K562 (cell line): ENCODE measurements around the gene SPTBN4. TPM values are rescaled to one million over a fixed set of nuclear protein-coding genes. Genes with fewer than 3 reads are reported as not detected.

Source experiments
- ATF2 ChIP-seq: sonication (generic); formaldehyde crosslinking; IDR thresholded peaks from 2 replicates; pipeline ENCODE4 v1.8.1; 2022; ENCODE audit warnings: missing genetic modification reagents
- ATF6 ChIP-seq: sonication (generic); formaldehyde crosslinking; IDR thresholded peaks from 2 replicates; pipeline ENCODE4 v1.4.0; 2020; ENCODE audit warnings: mild to moderate bottlenecking, missing genetic modification reagents
- CAMTA2 ChIP-seq: fragments of 250-450 bp; sonication (Bioruptor Pico); conservative IDR thresholded peaks from 2 replicates; pipeline ENCODE4 v1.5.1; 2022
- CEBPB ChIP-seq: fragments of 450-650 bp; IDR thresholded peaks from 2 replicates; pipeline ENCODE4 v1.6.1; 2016; ENCODE audit warnings: missing genetic modification characterization, missing compliant biosample characterization
- CREB3 ChIP-seq: fragments of 450-650 bp; conservative IDR thresholded peaks from 2 replicates; pipeline ENCODE4 v1.6.1; 2016; ENCODE audit warnings: missing genetic modification characterization, low read depth, mild to moderate bottlenecking, missing compliant biosample characterization, moderate library complexity
- ETS2 ChIP-seq: IDR thresholded peaks from 2 replicates; pipeline ENCODE4 v1.6.1; 2016; ENCODE audit warnings: borderline replicate concordance, missing genetic modification characterization, mild to moderate bottlenecking, moderate library complexity, missing compliant biosample characterization; ENCODE audit not compliant: poor library complexity, severe bottlenecking
- FUS ChIP-seq: fragments of 200-400 bp; formaldehyde crosslinking; optimal IDR thresholded peaks from 2 replicates; pipeline ENCODE3; 2017; ENCODE audit warnings: low read depth, low read length
- GATA2 ChIP-seq: sonication (generic); formaldehyde crosslinking; IDR thresholded peaks from 2 replicates; pipeline ENCODE4 v1.4.0; 2020; ENCODE audit warnings: mild to moderate bottlenecking, missing genetic modification reagents
- GATAD2B ChIP-seq: fragments of 450-650 bp; IDR thresholded peaks from 2 replicates; pipeline ENCODE4 v1.6.1; 2017; ENCODE audit warnings: mild to moderate bottlenecking, borderline replicate concordance
- HDAC2 ChIP-seq: fragments of 450-650 bp; IDR thresholded peaks from 2 replicates; pipeline ENCODE4 v1.6.1; 2016; ENCODE audit warnings: mild to moderate bottlenecking
- HDAC6 ChIP-seq: IDR thresholded peaks from 2 replicates; pipeline ENCODE4 v1.6.1; 2012; ENCODE audit warnings: low read depth, mild to moderate bottlenecking, control low read depth, inconsistent platforms, low read length, moderate library complexity
- KDM2B ChIP-seq: fragments of 250-450 bp; sonication (Bioruptor Pico); IDR thresholded peaks from 2 replicates; pipeline ENCODE4 v1.8.0; 2021; ENCODE audit warnings: mild to moderate bottlenecking, moderate library complexity
- MCM2 ChIP-seq: fragments of 450-650 bp; IDR thresholded peaks from 2 replicates; pipeline ENCODE4 v1.6.1; 2017; ENCODE audit warnings: low read depth, mild to moderate bottlenecking
- MCM3 ChIP-seq: fragments of 450-650 bp; IDR thresholded peaks from 2 replicates; pipeline ENCODE4 v1.6.1; 2016
- MCM7 ChIP-seq, 2 experiments: fragments of 450-650 bp; IDR thresholded peaks; 2 replicates each; pipeline ENCODE4 v1.6.1; 2016 to 2018
- MYC ChIP-seq, 2 experiments: fragments of 250-450 bp in 1 of 2; sonication (Bioruptor Pico) in 1 of 2; IDR thresholded peaks; 2 replicates each; pipeline versions ENCODE4 v1.5.1 to v1.6.1; 2012 to 2021; ENCODE audit warnings: low read depth in 2 of 2, borderline replicate concordance in 1 of 2, improper control_type of control experiment in 1 of 2, low read length in 1 of 2, mild to moderate bottlenecking in 1 of 2, moderate library complexity in 1 of 2
- RBM34 ChIP-seq: fragments of 200-400 bp; formaldehyde crosslinking; IDR thresholded peaks from 2 replicates; pipeline ENCODE4 v1.6.1; 2018; ENCODE audit warnings: low read length, borderline replicate concordance; ENCODE audit not compliant: insufficient read depth
- RFX7 ChIP-seq: fragments of 250-450 bp; sonication (Bioruptor Pico); IDR thresholded peaks from 2 replicates; pipeline ENCODE4 v1.5.1; 2021; ENCODE audit warnings: mild to moderate bottlenecking
- SIN3B ChIP-seq: fragments of 450-650 bp; IDR thresholded peaks from 2 replicates; pipeline ENCODE4 v1.6.1; 2017; ENCODE audit warnings: low read depth, mild to moderate bottlenecking, moderate library complexity
- SNRNP70 ChIP-seq: fragments of 200-400 bp; formaldehyde crosslinking; optimal IDR thresholded peaks from 2 replicates; pipeline ENCODE3; 2017; ENCODE audit warnings: low read depth, low read length
- STAG1 ChIP-seq: sonication (generic); formaldehyde crosslinking; IDR thresholded peaks from 2 replicates; pipeline ENCODE4 v1.5.0; 2020; ENCODE audit warnings: missing genetic modification reagents, borderline replicate concordance
- ZBTB5 ChIP-seq: fragments of 450-650 bp; IDR thresholded peaks from 2 replicates; pipeline ENCODE4 v1.6.1; 2017; ENCODE audit warnings: antibody characterized with exemption
- ZNF175 ChIP-seq: fragments of 200-800 bp; sonication (Bioruptor generic); IDR thresholded peaks from 2 replicates; pipeline ENCODE4 v1.6.1; 2016; ENCODE audit warnings: low read depth, mild to moderate bottlenecking, missing genetic modification characterization, missing compliant biosample characterization
- polyA plus RNA-seq, 8 experiments: library from polyadenylated mRNA; depleted of rRNA in 4 of 8; stranded (reverse) in 5 of 8; unstranded in 3 of 8; fragments of >200 nt; fragmentation: Nextera tagmentation in 2 of 8; fragmentation: Illumina TruSeq in 1 of 8; extraction: Ambion mirVana in 2 of 8; extraction: Trizol in 1 of 8; gene quantifications; 2 replicates each; pipeline versions ENCODE4 v1.2.1 to v1.2.3, GENCODE V29; 2011 to 2014; ENCODE audit warnings: inconsistent platforms in 1 of 8, missing spikeins in 1 of 8
- total RNA-seq, 7 experiments: library from RNA; depleted of rRNA in 6 of 7; stranded (reverse); fragments of >200 nt in 6 of 7; fragmentation: Illumina TruSeq in 2 of 7; extraction: Trizol in 2 of 7; gene quantifications; 2 replicates each; pipeline versions ENCODE4 v1.2.1 to v1.2.3, GENCODE V29; 2011 to 2021; ENCODE audit warnings: low replicate concordance in 1 of 7

Gene SPTBN4
- total and polyA plus RNA-seq, 9 of the 15 experiments (the other 6 are each of a cell fraction or from before 2014, with no cell fraction given) = 0.01 to 1.5 (median 0.86) TPM

GRCh38 chr19:40609561-40610395 lies 143.0 kb downstream of the SPTBN4 start (continued):
- TF ChIP-seq STAG1 (CRISPR knock-in tag) = no peak
- no peak for TF ChIP-seq CAMTA2 (CRISPR knock-in tag)
- TF ChIP-seq KDM2B (CRISPR knock-in tag) = no peak
- TF ChIP-seq CEBPB (tag) = no peak
- TF ChIP-seq RFX7 (CRISPR knock-in tag) = no peak
- TF ChIP-seq MCM2 = no peak
- no peak for TF ChIP-seq ATF6 (CRISPR knock-in tag)
- peak; percentile 72 for TF ChIP-seq FUS
- no peak for TF ChIP-seq SIN3B
- TF ChIP-seq HDAC2 = no peak
- no peak for TF ChIP-seq MYC (IDR thresholded peaks at IDR 0.05; ENCODE audit: low read depth, low read length)
- 0 out of 2 replicates have a peak, but pooled peaks have one; percentile 56 for TF ChIP-seq MYC (CRISPR knock-in tag; IDR thresholded peaks at IDR 0.05; ENCODE audit: borderline replicate concordance, low read depth)
- TF ChIP-seq GATA2 (CRISPR knock-in tag) = no peak
- TF ChIP-seq ZBTB5 = no peak
- TF ChIP-seq GATAD2B = no peak
- TF ChIP-seq RBM34 = no peak
- TF ChIP-seq ETS2 = no peak
- TF ChIP-seq MCM3 = no peak
- no peak for TF ChIP-seq CREB3 (tag)
- no peak for TF ChIP-seq SNRNP70
- TF ChIP-seq MCM7 (IDR thresholded peaks at IDR 0.05) = no peak
- no peak for TF ChIP-seq ATF2 (CRISPR knock-in tag)
- no peak for TF ChIP-seq ZNF175 (CRISPR knock-in tag)
- no peak for TF ChIP-seq HDAC6
